ENCODE results near the gene DMXL1. TPM values are rescaled to one million over a fixed set of nuclear protein-coding genes. Genes with fewer than 3 reads are reported as not detected.

The DMXL1 gene
- total RNA-seq, 3 donors from 2014 or later, result 53.1 to 91.2 (median 60.3) TPM

- Histone ChIP-seq H3K4me1 (no peaks in the 10 kb centered on the region), H3K4me3 (no peak overlapping the region), H3K27me3 (no peaks in the 10 kb centered on the region), H3K36me3 (no peaks in the 10 kb centered on the region), H3K27ac (no peak overlapping the region), H3K9me3 (no peaks in the 10 kb centered on the region)
- intact Hi-C loops (cut with DNase I; ENCODE audit: low total_unique reads), result no loop called here
- no peak for TF ChIP-seq CTCF (IDR thresholded peaks at IDR 0.05)
- no peak for TF ChIP-seq POLR2AphosphoS5 (IDR thresholded peaks at IDR 0.05)
- no peak for TF ChIP-seq POLR2A (IDR thresholded peaks at IDR 0.05)
- DNase-seq (ENCODE audit: low spot score in 2 of 2), result no peak
Measured at GRCh38 chr5:119286511-119287488, 215.9 kb downstream of the DMXL1 start.

DNA sequence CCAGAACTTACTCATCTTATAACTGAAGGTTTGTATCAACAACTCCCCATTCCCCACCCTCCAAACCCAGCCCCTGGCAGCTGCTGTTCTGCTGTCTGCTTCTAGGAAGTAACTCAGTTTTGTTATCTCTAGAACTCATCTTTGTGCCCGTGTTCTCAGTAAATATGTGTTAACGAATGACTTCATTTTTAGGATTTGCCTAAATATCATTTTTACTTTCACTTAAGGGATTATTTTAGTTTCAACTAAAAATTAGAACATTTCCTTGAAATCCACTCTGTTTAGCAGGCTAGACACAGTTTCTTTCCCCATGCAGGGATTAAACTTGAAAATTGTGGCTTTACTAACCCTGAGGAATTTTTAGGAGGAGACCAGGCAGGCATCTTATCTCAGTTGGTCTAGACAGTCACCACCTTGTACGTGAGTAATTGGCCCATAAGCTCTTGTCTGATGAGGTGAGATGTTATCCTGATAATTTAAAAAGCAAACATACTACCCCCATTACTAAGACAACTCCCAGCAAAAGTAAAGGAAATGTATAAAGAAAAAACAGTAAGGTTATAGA, 216.7 kb downstream of the DMXL1 start:
- Histone ChIP-seq H3K4me1 (no peaks in the 10 kb centered on the region), H3K27ac (peak overlapping the region in 1 of 2 donors; percentile 2), H3K4me3 (no peak overlapping the region), H3K27me3 (no peaks in the 10 kb centered on the region), H3K36me3 (no peaks in the 10 kb centered on the region), H3K9me3 (no peaks in the 10 kb centered on the region)
- TF ChIP-seq POLR2A (IDR thresholded peaks at IDR 0.05) (no peak), POLR2AphosphoS5 (IDR thresholded peaks at IDR 0.05) (no peak), CTCF (IDR thresholded peaks at IDR 0.05) (no peak)
- intact Hi-C loops (cut with DNase I; ENCODE audit: low total_unique reads), result no loop called here
- DNase-seq (ENCODE audit: low spot score in 2 of 2), result no peak

DNA sequence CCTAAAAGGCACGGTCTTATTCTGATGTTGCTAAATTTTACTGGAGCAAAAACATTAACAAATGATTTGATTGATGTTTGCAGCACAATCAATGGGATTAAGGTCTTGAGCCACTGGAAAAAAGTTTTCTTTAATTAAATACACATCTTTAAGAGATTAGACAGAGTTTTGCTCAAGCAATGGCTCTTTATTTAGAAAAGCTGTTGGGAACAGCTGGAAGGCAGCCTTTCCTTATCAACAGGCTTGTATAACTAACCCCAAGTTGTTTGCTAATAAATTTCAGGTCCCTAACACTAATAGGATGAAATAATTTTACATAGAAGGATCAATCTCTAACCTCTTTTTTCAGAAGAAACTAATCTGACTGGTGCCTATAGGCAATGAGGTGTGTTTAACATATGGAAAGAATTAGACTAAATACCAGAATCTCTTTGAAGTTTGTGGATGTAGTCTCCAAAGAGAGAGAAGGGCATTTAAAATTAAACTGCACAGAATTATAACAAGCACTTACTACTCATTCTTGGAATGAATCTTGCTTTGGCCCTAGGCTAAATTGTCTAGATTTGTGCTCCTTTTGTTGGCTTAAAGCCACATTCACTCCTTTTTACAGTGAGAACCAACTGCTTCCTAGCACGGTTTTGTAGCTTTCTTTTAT, 217.6 kb downstream of the DMXL1 start:
- TF ChIP-seq CTCF (IDR thresholded peaks at IDR 0.05) (no peak), POLR2AphosphoS5 (IDR thresholded peaks at IDR 0.05) (no peak), POLR2A (IDR thresholded peaks at IDR 0.05) (no peak)
- Histone ChIP-seq H3K27me3 (no peaks in the 10 kb centered on the region), H3K4me3 (no peak overlapping the region), H3K27ac (no peak overlapping the region), H3K4me1 (no peaks in the 10 kb centered on the region), H3K36me3 (no peaks in the 10 kb centered on the region), H3K9me3 (no peaks in the 10 kb centered on the region)
- intact Hi-C loops (cut with DNase I; ENCODE audit: low total_unique reads), result no loop called here
- DNase-seq (ENCODE audit: low spot score in 2 of 2), result no peak

DNA sequence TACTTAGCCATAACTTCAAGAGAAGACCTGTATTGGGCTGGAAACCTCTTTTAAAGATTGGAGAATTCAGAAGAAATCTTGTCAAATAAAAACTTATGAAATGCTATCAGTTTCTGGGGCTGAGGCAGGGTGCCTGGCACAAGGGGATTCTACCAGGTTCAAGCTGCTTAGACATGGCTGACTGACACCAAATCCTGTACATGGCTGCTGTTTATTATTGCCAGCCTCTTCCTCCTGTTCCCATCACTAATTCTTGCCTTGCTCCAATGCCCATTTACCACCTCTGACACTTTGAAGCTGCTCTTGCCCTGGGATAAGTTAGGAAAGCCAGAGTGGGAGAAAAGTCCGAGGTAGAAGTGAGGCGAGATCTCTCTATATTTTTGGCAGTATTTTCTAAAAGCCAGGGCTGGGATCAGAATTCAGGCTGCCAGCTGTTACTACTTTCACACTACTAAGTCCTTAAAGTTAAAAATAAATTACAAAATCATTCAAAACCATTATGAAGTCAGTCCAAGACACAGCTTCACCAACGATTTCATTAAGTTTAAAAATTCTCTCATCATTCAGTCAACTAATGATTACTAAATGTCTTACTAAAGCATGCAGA, 218.7 kb downstream of the DMXL1 start:
- no peaks in the 10 kb centered on the region for H3K4me1 ChIP-seq
- DNase-seq (ENCODE audit: low spot score in 2 of 2), result no peak
- intact Hi-C loops (cut with DNase I; ENCODE audit: low total_unique reads), result no loop called here
- no peaks in the 10 kb centered on the region for H3K36me3 ChIP-seq
- TF ChIP-seq POLR2A (IDR thresholded peaks at IDR 0.05) (no peak), CTCF (IDR thresholded peaks at IDR 0.05) (no peak)
- H3K9me3 ChIP-seq, result no peaks in the 10 kb centered on the region
- no peak overlapping the region for H3K4me3 ChIP-seq
- H3K27ac ChIP-seq, result peak overlapping the region in 1 of 2 donors; percentile 16
- H3K27me3 ChIP-seq, result no peaks in the 10 kb centered on the region

Data from breast epithelium (tissue), 4 donors.